H1 (cell line): ENCODE measurements around the gene SHTN1.

ENCODE experiments used
- BACH1 ChIP-seq: IDR thresholded peaks from 2 replicates; pipeline ENCODE4 v1.6.1; 2012; ENCODE audit warnings: low read length, improper control_type of control experiment
- CHD2 ChIP-seq: IDR thresholded peaks from 2 replicates; pipeline ENCODE4 v1.6.1; 2012; ENCODE audit warnings: low read length, improper control_type of control experiment
- CTBP2 ChIP-seq: IDR thresholded peaks from 2 replicates; pipeline ENCODE4 v1.7.0; 2011; ENCODE audit warnings: borderline replicate concordance, mild to moderate bottlenecking, moderate library complexity, mixed read lengths, low read length; ENCODE audit not compliant: insufficient read depth, insufficient read length
- EZH2 ChIP-seq: fragments of 200-600 bp; sonication (generic); IDR thresholded peaks from 2 replicates; pipeline ENCODE4 v1.7.1; 2012; ENCODE audit warnings: low read depth, mild to moderate bottlenecking, moderate library complexity, low read length, inconsistent platforms; ENCODE audit not compliant: severe bottlenecking
- FOSL1 ChIP-seq: IDR thresholded peaks from 2 replicates; pipeline ENCODE4 v1.6.1; 2011; ENCODE audit warnings: mild to moderate bottlenecking, low read depth, low read length, moderate library complexity; ENCODE audit not compliant: insufficient read depth
- JUN ChIP-seq: IDR thresholded peaks from 2 replicates; pipeline ENCODE4 v1.6.1; 2011; ENCODE audit warnings: low read depth, mild to moderate bottlenecking, improper control_type of control experiment, low read length
- NANOG ChIP-seq: IDR thresholded peaks from 2 replicates; pipeline ENCODE4 v1.6.1; 2011; ENCODE audit warnings: low read length, low read depth, mild to moderate bottlenecking, inconsistent platforms; ENCODE audit not compliant: insufficient read depth, poor library complexity, severe bottlenecking
- POLR2A ChIP-seq, 2 experiments: IDR thresholded peaks; 1 replicate in 1 of 2; 2 replicates in 1 of 2; pipeline ENCODE4 v1.6.1; 2011; ENCODE audit warnings: low read depth in 2 of 2, low read length in 2 of 2, mild to moderate bottlenecking in 2 of 2; ENCODE audit errors: control extremely low read depth in 1 of 2
- RBBP5 ChIP-seq: IDR thresholded peaks from 2 replicates; pipeline ENCODE4 v1.7.1; 2012; ENCODE audit warnings: low read depth, mild to moderate bottlenecking, inconsistent platforms, low read length, moderate library complexity, borderline replicate concordance
- RNF2 ChIP-seq: fragments of 200-900, 300-1000 bp; sonication (generic); IDR thresholded peaks from 2 replicates; pipeline ENCODE4 v1.7.1; 2016; ENCODE audit warnings: borderline replicate concordance, low read depth, mild to moderate bottlenecking, antibody characterized with exemption, low read length; ENCODE audit not compliant: poor library complexity, severe bottlenecking; ENCODE audit errors: missing control alignments
- TBP ChIP-seq: IDR thresholded peaks from 2 replicates; pipeline ENCODE4 v1.6.1; 2011; ENCODE audit warnings: low read depth, low read length, improper control_type of control experiment
- ZNF274 ChIP-seq: IDR thresholded peaks from 2 replicates; pipeline ENCODE4 v1.7.0; 2012; ENCODE audit warnings: low read length, borderline replicate concordance; ENCODE audit errors: extremely low read depth
- TF ChIP-seq, protein P1 (sequence below), 3 experiments: IDR thresholded peaks; 1 replicate in 2 of 3; 2 replicates in 1 of 3; pipeline versions ENCODE4 v1.5.1 to v1.6.1; 2011; ENCODE audit warnings: low read length in 3 of 3, mild to moderate bottlenecking in 3 of 3, inconsistent platforms in 2 of 3, low read depth in 1 of 3, moderate library complexity in 1 of 3; ENCODE audit not compliant: insufficient read depth in 1 of 3; ENCODE audit errors: control extremely low read depth in 1 of 3
- TF ChIP-seq, protein P2 (sequence below): fragments of 300-600 bp; sonication (generic); IDR thresholded peaks from 2 replicates; pipeline ENCODE4 v1.7.1; 2012; ENCODE audit warnings: low read length, moderate library complexity, mild to moderate bottlenecking, inconsistent platforms; ENCODE audit not compliant: insufficient replicate concordance

DNA sequence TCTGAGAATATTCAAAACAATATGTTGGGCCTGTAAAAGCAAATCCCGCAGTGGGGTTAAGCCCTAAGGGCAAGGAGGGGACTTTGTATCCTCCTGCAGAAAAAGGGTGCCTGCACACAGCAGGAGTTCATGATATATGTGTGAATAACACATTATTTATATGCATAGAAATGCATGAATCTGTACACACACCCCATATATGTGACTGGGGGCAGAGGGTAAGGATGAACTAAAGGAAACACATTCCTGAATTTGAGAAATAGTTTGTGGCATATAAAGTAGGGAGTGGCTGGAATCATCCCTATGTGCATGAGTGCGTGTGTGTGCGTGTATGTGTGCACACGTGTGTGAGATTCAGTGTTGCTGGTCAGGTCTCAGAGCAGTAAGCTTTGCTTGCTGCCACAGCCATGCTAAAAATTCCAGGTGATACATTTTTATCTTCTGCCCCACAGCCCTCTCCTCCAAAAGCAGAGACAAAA, 136.8 kb downstream of the SHTN1 start:
- TF ChIP-seq CTBP2 = no peak
- no peak for TF ChIP-seq FOSL1
- TF ChIP-seq JUN = no peak
- TF ChIP-seq, protein P1, sequence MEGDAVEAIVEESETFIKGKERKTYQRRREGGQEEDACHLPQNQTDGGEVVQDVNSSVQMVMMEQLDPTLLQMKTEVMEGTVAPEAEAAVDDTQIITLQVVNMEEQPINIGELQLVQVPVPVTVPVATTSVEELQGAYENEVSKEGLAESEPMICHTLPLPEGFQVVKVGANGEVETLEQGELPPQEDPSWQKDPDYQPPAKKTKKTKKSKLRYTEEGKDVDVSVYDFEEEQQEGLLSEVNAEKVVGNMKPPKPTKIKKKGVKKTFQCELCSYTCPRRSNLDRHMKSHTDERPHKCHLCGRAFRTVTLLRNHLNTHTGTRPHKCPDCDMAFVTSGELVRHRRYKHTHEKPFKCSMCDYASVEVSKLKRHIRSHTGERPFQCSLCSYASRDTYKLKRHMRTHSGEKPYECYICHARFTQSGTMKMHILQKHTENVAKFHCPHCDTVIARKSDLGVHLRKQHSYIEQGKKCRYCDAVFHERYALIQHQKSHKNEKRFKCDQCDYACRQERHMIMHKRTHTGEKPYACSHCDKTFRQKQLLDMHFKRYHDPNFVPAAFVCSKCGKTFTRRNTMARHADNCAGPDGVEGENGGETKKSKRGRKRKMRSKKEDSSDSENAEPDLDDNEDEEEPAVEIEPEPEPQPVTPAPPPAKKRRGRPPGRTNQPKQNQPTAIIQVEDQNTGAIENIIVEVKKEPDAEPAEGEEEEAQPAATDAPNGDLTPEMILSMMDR (IDR thresholded peaks at IDR 0.05; ENCODE audit: control extremely low read depth in 1 of 3, insufficient read depth in 1 of 3, low read depth in 1 of 3, low read length in 3 of 3) = no peak
- no peak for TF ChIP-seq BACH1
- no peak for TF ChIP-seq POLR2A (IDR thresholded peaks at IDR 0.05; ENCODE audit: control extremely low read depth in 1 of 2, low read depth in 2 of 2, low read length in 2 of 2)
- TF ChIP-seq ZNF274 = no peak
- no peak for TF ChIP-seq CHD2
- TF ChIP-seq EZH2 = no peak
- no peak for TF ChIP-seq TBP
- no peak for TF ChIP-seq RBBP5
- TF ChIP-seq, protein P2, sequence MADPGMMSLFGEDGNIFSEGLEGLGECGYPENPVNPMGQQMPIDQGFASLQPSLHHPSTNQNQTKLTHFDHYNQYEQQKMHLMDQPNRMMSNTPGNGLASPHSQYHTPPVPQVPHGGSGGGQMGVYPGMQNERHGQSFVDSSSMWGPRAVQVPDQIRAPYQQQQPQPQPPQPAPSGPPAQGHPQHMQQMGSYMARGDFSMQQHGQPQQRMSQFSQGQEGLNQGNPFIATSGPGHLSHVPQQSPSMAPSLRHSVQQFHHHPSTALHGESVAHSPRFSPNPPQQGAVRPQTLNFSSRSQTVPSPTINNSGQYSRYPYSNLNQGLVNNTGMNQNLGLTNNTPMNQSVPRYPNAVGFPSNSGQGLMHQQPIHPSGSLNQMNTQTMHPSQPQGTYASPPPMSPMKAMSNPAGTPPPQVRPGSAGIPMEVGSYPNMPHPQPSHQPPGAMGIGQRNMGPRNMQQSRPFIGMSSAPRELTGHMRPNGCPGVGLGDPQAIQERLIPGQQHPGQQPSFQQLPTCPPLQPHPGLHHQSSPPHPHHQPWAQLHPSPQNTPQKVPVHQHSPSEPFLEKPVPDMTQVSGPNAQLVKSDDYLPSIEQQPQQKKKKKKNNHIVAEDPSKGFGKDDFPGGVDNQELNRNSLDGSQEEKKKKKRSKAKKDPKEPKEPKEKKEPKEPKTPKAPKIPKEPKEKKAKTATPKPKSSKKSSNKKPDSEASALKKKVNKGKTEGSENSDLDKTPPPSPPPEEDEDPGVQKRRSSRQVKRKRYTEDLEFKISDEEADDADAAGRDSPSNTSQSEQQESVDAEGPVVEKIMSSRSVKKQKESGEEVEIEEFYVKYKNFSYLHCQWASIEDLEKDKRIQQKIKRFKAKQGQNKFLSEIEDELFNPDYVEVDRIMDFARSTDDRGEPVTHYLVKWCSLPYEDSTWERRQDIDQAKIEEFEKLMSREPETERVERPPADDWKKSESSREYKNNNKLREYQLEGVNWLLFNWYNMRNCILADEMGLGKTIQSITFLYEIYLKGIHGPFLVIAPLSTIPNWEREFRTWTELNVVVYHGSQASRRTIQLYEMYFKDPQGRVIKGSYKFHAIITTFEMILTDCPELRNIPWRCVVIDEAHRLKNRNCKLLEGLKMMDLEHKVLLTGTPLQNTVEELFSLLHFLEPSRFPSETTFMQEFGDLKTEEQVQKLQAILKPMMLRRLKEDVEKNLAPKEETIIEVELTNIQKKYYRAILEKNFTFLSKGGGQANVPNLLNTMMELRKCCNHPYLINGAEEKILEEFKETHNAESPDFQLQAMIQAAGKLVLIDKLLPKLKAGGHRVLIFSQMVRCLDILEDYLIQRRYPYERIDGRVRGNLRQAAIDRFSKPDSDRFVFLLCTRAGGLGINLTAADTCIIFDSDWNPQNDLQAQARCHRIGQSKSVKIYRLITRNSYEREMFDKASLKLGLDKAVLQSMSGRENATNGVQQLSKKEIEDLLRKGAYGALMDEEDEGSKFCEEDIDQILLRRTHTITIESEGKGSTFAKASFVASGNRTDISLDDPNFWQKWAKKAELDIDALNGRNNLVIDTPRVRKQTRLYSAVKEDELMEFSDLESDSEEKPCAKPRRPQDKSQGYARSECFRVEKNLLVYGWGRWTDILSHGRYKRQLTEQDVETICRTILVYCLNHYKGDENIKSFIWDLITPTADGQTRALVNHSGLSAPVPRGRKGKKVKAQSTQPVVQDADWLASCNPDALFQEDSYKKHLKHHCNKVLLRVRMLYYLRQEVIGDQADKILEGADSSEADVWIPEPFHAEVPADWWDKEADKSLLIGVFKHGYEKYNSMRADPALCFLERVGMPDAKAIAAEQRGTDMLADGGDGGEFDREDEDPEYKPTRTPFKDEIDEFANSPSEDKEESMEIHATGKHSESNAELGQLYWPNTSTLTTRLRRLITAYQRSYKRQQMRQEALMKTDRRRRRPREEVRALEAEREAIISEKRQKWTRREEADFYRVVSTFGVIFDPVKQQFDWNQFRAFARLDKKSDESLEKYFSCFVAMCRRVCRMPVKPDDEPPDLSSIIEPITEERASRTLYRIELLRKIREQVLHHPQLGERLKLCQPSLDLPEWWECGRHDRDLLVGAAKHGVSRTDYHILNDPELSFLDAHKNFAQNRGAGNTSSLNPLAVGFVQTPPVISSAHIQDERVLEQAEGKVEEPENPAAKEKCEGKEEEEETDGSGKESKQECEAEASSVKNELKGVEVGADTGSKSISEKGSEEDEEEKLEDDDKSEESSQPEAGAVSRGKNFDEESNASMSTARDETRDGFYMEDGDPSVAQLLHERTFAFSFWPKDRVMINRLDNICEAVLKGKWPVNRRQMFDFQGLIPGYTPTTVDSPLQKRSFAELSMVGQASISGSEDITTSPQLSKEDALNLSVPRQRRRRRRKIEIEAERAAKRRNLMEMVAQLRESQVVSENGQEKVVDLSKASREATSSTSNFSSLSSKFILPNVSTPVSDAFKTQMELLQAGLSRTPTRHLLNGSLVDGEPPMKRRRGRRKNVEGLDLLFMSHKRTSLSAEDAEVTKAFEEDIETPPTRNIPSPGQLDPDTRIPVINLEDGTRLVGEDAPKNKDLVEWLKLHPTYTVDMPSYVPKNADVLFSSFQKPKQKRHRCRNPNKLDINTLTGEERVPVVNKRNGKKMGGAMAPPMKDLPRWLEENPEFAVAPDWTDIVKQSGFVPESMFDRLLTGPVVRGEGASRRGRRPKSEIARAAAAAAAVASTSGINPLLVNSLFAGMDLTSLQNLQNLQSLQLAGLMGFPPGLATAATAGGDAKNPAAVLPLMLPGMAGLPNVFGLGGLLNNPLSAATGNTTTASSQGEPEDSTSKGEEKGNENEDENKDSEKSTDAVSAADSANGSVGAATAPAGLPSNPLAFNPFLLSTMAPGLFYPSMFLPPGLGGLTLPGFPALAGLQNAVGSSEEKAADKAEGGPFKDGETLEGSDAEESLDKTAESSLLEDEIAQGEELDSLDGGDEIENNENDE = no peak
- no peak for TF ChIP-seq NANOG
- no peak for TF ChIP-seq RNF2
